Transverse colon (tissue), 3 donors: ENCODE data around the gene SEMA5B.

Experiments
- CTCF ChIP-seq, 5 experiments: fragments of 200-600 bp in 3 of 5; fragments of 450-650 bp in 2 of 5; sonication (generic) in 3 of 5; IDR thresholded peaks; 1 replicate in 2 of 5; 2 replicates in 3 of 5; pipeline ENCODE4 v1.5.1; 2016 to 2017; ENCODE audit warnings: antibody characterized with exemption in 5 of 5, inconsistent platforms in 3 of 5, mild to moderate bottlenecking in 2 of 5, moderate library complexity in 1 of 5
- POLR2A ChIP-seq: fragments of 450-650 bp; IDR thresholded peaks from one replicate; pipeline ENCODE4 v1.6.1; 2016; ENCODE audit warnings: antibody characterized with exemption, mild to moderate bottlenecking, moderate library complexity

- TF ChIP-seq POLR2A (no peak), CTCF (IDR thresholded peaks at IDR 0.05) (no peak)
These were observed 140.6 kb downstream of the SEMA5B start for GRCh38 chr3:122886946-122887345.
